ENCODE measurements around the gene PCDHAC1.

The PCDHAC1 gene

DNA sequence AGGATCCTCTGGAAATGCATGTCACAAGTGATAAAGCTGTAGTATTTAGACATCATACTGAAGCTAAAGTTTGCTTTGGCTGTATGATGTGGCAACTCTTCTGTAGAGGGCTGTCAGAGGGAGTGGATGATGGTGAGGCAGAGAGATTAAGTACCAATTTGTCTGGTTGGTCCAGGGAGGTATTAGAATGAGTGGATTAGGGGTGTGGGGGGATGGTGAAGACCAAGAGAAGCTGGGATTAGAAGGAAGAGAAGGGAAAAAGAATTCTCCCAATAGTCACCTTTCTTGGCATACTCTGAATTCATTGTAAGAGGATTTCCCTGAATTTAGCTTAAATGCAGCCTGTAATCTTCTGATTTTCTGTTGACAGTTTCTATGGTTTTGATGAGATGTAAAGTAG is 43.8 kb downstream of the PCDHAC1 start:
- DNase-seq: no peak

DNA sequence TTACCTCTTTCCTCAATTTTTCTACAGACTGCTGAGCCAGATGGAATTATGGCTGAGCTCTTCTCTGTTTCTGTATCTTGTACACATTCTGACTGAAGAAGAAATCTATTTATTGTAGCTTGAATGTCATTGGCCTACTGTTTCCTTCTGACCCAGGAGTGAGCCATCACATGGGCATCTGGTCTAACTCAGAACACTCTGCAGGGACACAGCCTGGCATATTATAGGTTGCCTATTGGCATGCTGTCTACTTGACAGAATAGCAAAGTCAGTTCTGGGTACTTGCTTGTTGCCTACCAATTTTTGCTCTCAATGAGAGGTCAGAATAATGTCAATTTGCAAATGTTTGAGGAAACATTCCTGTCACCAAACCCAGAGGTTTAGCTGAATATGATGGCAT is 47.5 kb downstream of the PCDHAC1 start:
- DNase-seq: no peak

DNA sequence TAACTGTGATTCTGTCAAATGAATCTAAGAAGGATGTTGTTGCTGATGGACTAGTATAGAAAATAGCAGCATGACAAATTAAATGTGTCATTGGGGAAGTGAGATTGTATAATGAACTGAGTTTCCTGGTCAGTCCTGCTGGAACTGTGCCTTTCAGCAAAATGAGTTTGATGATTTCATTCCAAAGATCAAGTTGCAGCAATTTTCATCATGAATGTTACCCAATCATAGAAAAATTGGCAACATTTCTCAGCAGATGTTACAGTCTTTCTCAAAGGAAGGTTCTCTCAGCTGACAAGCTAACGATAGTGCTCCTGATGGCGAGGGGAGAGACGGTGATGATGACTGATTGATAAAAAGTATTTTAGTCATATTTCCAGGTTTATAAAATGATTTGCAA is 50.9 kb downstream of the PCDHAC1 start:
- DNase-seq: no peak

DNA sequence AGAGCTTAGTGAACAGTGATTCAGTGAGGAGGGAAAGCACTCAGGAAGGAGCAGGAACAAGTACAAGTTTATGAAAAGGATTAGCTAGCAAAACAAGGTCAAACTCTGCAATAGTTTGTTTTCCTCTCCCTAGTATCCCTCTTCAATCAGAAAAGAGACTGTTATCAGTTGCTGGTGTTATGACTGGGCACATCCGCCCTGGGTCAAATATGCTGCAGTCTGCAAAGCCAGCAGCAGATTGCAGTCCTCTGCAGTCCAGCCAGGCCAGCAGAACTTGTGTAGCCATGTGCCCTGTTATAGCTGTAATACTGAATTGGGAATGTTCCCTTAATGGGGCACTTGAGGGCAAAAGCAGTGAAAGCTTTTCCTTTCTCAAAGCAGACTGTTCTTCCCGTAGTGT is 52.2 kb downstream of the PCDHAC1 start:
- DNase-seq: no peak

DNA sequence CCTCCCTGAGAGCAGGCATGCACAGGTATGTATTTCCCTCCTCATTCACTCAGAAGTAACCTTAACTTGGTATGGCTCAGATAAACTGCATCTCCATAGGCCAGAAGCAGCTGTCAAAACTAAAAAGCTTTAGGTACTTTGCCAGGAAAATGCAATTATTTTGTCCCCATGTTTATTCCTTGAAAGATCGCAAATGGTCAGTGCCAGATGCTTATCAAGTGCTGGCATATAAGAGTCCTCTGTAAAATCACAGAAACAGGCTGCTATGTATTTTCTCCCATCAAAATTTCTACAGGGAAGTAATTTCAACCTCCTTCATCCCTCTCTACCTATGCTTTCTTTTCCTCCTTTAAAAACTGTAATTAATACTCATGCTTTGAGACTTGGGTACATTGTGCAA is 52.9 kb downstream of the PCDHAC1 start:
- no peak for DNase-seq
